Naive thymus-derived CD4-positive, alpha-beta T cell (primary cell): ENCODE data around the gene CDH4. TPM values are rescaled to one million over a fixed set of nuclear protein-coding genes. Genes with fewer than 3 reads are reported as not detected.

Experiments used
- ATAC-seq: fragments of 150-1000 bp; cut with Tn5 transposase; 2 replicates; pipeline ENCODE4 v1.10.0; 2021; ENCODE audit warnings: mild to moderate bottlenecking, moderate library complexity
- CTCF ChIA-PET: fragments of 350-600 bp; sonication (Branson Sonifier 250); formaldehyde crosslinking; loops from one replicate; lab custom pipeline; 2021; ENCODE audit warnings: antibody characterized with exemption; lab: Charles Lee
- POLR2A ChIA-PET: fragments of 350-600 bp; sonication (Branson Sonifier 250); formaldehyde crosslinking; loops from one replicate; lab custom pipeline; 2021; ENCODE audit warnings: antibody characterized with exemption, inconsistent platforms; lab: Charles Lee
- DNase-seq, 9 donors: peaks; one replicate each; pipeline versions ENCODE4 v3.0.0 to v3.0.0-alpha.2; 2020 to 2022; ENCODE audit warnings: mixed read lengths in 1 of 9
- H3K27ac ChIP-seq: one replicate; pipeline ENCODE4 v1.7.0; 2013; ENCODE audit warnings: mild to moderate bottlenecking, low read depth, low read length, moderate library complexity
- H3K27me3 ChIP-seq, 2 donors: one replicate each; pipeline ENCODE4 v1.7.0; 2013; ENCODE audit warnings: low read length in 2 of 2, mild to moderate bottlenecking in 2 of 2, moderate library complexity in 2 of 2; ENCODE audit not compliant: control insufficient read depth in 2 of 2, insufficient read depth in 2 of 2
- H3K36me3 ChIP-seq, 3 experiments: 1 replicate in 2 of 3; 2 replicates in 1 of 3; pipeline ENCODE4 v1.7.0; 2013; ENCODE audit warnings: low read length in 3 of 3, mild to moderate bottlenecking in 3 of 3, moderate library complexity in 1 of 3; ENCODE audit not compliant: insufficient read depth in 3 of 3, control insufficient read depth in 2 of 3
- H3K4me1 ChIP-seq, 2 donors: one replicate each; pipeline ENCODE4 v1.7.0; 2013; ENCODE audit warnings: low read length in 2 of 2, mild to moderate bottlenecking in 2 of 2, moderate library complexity in 1 of 2; ENCODE audit not compliant: control insufficient read depth in 2 of 2, insufficient read depth in 2 of 2
- H3K4me3 ChIP-seq: 2 replicates; pipeline ENCODE4 v1.7.0; 2013; ENCODE audit warnings: mild to moderate bottlenecking, low read length
- H3K9me3 ChIP-seq, 3 experiments: 1 replicate in 2 of 3; 2 replicates in 1 of 3; pipeline ENCODE4 v1.7.0; 2013; ENCODE audit warnings: low read length in 3 of 3; ENCODE audit not compliant: control insufficient read depth in 2 of 3
- H3K27ac Mint-ChIP-seq, 9 donors: one replicate each; pipeline ENCODE4 v1.8.0; 2020 to 2022; ENCODE audit warnings: mixed read lengths in 9 of 9, mild to moderate bottlenecking in 8 of 9, moderate library complexity in 5 of 9, inconsistent platforms in 2 of 9
- H3K27me3 Mint-ChIP-seq, 5 donors: one replicate each; pipeline ENCODE4 v1.8.0; 2021 to 2022; ENCODE audit warnings: mixed read lengths in 5 of 5, mild to moderate bottlenecking in 1 of 5
- H3K36me3 Mint-ChIP-seq, 5 donors: one replicate each; pipeline ENCODE4 v1.8.0; 2020 to 2022; ENCODE audit warnings: mixed read lengths in 5 of 5, mild to moderate bottlenecking in 3 of 5, inconsistent platforms in 1 of 5
- H3K4me1 Mint-ChIP-seq, 7 donors: one replicate each; pipeline ENCODE4 v1.8.0; 2020 to 2022; ENCODE audit warnings: mixed read lengths in 7 of 7, mild to moderate bottlenecking in 3 of 7, inconsistent platforms in 1 of 7
- H3K4me3 Mint-ChIP-seq, 10 donors: one replicate each; pipeline ENCODE4 v1.8.0; 2020 to 2022; ENCODE audit warnings: mild to moderate bottlenecking in 10 of 10, mixed read lengths in 10 of 10, moderate library complexity in 6 of 10, inconsistent platforms in 2 of 10
- H3K9me3 Mint-ChIP-seq, 11 donors: one replicate each; pipeline ENCODE4 v1.8.0; 2020 to 2022; ENCODE audit warnings: mixed read lengths in 11 of 11, mild to moderate bottlenecking in 4 of 11, inconsistent platforms in 1 of 11, moderate library complexity in 1 of 11
- intact Hi-C, 2 donors: fragments of 100-400 bp; cut with micrococcal nuclease; formaldehyde crosslinking; loops; one replicate each; pipeline ENCODE4 v1.15.1; 2023
- polyA plus RNA-seq, 2 donors: library from polyadenylated mRNA; unstranded; fragments of 300-500 nt; fragmentation: Illumina TruSeq; gene quantifications; one replicate each; pipeline ENCODE4 v1.2.3, GENCODE V29; 2021
- total RNA-seq, 6 experiments: library from RNA in 5 of 6; stranded (reverse) in 5 of 6; gene quantifications; 1 replicate in 5 of 6; 2 replicates in 1 of 6; pipeline ENCODE4 v1.2.3 and lab custom pipeline; 2021 to 2026

The CDH4 gene
- total and polyA plus RNA-seq, 7 experiments from 2014 or later, result 0.05 to 0.43 (median 0.14) TPM; not detected in 1

GRCh38 chr20:61801857-61802442, 549.9 kb downstream of the CDH4 start:
- Mint-ChIP-seq H3K4me1 (peaks cover 0 to 5% (median 0%) of the 10 kb centered on the region in 7 donors), H3K9me3 (peaks cover 0 to 1% (median 0%) of the 10 kb centered on the region in 11 donors), H3K27ac (no peak overlapping the region), H3K27me3 (peaks cover 0 to 23% (median 0%) of the 10 kb centered on the region in 5 donors), H3K36me3 (no peaks in the 10 kb centered on the region), H3K4me3 (no peak overlapping the region)
- Histone ChIP-seq H3K9me3 (no peaks in the 10 kb centered on the region), H3K27ac (no peak overlapping the region), H3K27me3 (no peaks in the 10 kb centered on the region), H3K36me3 (no peaks in the 10 kb centered on the region), H3K4me1 (no peaks in the 10 kb centered on the region), H3K4me3 (no peak overlapping the region)
- DNase-seq, result no peak
- CTCF ChIA-PET, result no interaction called here
- intact Hi-C loops, result no loop called here
- no peak for ATAC-seq
- POLR2A ChIA-PET, result no interaction called here

- ChIA-PET CTCF (no interaction called here), POLR2A (no interaction called here)
- DNase-seq, result no peak
- ATAC-seq, result no peak
- intact Hi-C loops, result no loop called here
- H3K4me1 ChIP-seq, result no peaks in the 10 kb centered on the region
- H3K27me3 ChIP-seq, result no peaks in the 10 kb centered on the region
- no peak overlapping the region for H3K27ac ChIP-seq
- no peaks in the 10 kb centered on the region for H3K9me3 ChIP-seq
- Mint-ChIP-seq H3K36me3 (no peaks in the 10 kb centered on the region), H3K27me3 (peaks cover 0 to 23% (median 0%) of the 10 kb centered on the region in 5 donors), H3K4me1 (peaks cover 0 to 5% (median 0%) of the 10 kb centered on the region in 7 donors), H3K4me3 (no peak overlapping the region), H3K9me3 (peaks cover 0 to 1% (median 0%) of the 10 kb centered on the region in 11 donors), H3K27ac (no peak overlapping the region)
- no peak overlapping the region for H3K4me3 ChIP-seq
- H3K36me3 ChIP-seq, result no peaks in the 10 kb centered on the region
These were observed 550.8 kb downstream of the CDH4 start for GRCh38 chr20:61802721-61803311.

- Histone ChIP-seq H3K27me3 (no peaks in the 10 kb centered on the region), H3K4me3 (no peak overlapping the region), H3K36me3 (no peaks in the 10 kb centered on the region), H3K27ac (no peak overlapping the region), H3K9me3 (no peaks in the 10 kb centered on the region), H3K4me1 (no peaks in the 10 kb centered on the region)
- intact Hi-C loops, result no loop called here
- Mint-ChIP-seq H3K9me3 (peaks cover 0 to 1% (median 0%) of the 10 kb centered on the region in 11 donors), H3K4me3 (peak overlapping the region in 4 of 10 donors; percentile 8 to 53 (median 30)), H3K27me3 (peaks cover 0 to 23% (median 0%) of the 10 kb centered on the region in 5 donors), H3K27ac (no peak overlapping the region), H3K36me3 (no peaks in the 10 kb centered on the region), H3K4me1 (peaks cover 0 to 5% (median 0%) of the 10 kb centered on the region in 7 donors)
- ChIA-PET CTCF (no interaction called here), POLR2A (no interaction called here)
- no peak for ATAC-seq
- DNase-seq, result no peak
These were observed 551.4 kb downstream of the CDH4 start for GRCh38 chr20:61803416-61803914.

- intact Hi-C loops, result no loop called here
- peak overlapping the region in 3 of 10 donors; percentile 15 to 53 (median 44) for H3K4me3 Mint-ChIP-seq
- no peaks in the 10 kb centered on the region for H3K36me3 ChIP-seq
- H3K4me1 ChIP-seq, result no peaks in the 10 kb centered on the region
- H3K27ac ChIP-seq, result no peak overlapping the region
- H3K36me3 Mint-ChIP-seq, result no peaks in the 10 kb centered on the region
- H3K27me3 Mint-ChIP-seq, result peaks cover 0 to 23% (median 0%) of the 10 kb centered on the region in 5 donors
- ATAC-seq, result no peak
- H3K27me3 ChIP-seq, result no peaks in the 10 kb centered on the region
- no peak overlapping the region for H3K4me3 ChIP-seq
- no peak overlapping the region for H3K27ac Mint-ChIP-seq
- no peak for DNase-seq
- H3K9me3 ChIP-seq, result no peaks in the 10 kb centered on the region
- ChIA-PET POLR2A (no interaction called here), CTCF (no interaction called here)
- peaks cover 0 to 1% (median 0%) of the 10 kb centered on the region in 11 donors for H3K9me3 Mint-ChIP-seq
- H3K4me1 Mint-ChIP-seq, result peaks cover 0 to 5% (median 0%) of the 10 kb centered on the region in 7 donors
These were observed 552.1 kb downstream of the CDH4 start for GRCh38 chr20:61803915-61804751.

GRCh38 chr20:61804752-61805295, 552.8 kb downstream of the CDH4 start:
- intact Hi-C loops, result no loop called here
- no peak for DNase-seq
- Mint-ChIP-seq H3K4me3 (no peak overlapping the region), H3K4me1 (peaks cover 0 to 5% (median 0%) of the 10 kb centered on the region in 7 donors), H3K36me3 (no peaks in the 10 kb centered on the region), H3K27ac (no peak overlapping the region), H3K9me3 (peaks cover 0 to 1% (median 0%) of the 10 kb centered on the region in 11 donors), H3K27me3 (peaks cover 0 to 23% (median 0%) of the 10 kb centered on the region in 5 donors)
- CTCF ChIA-PET, result no interaction called here
- no peaks in the 10 kb centered on the region for H3K9me3 ChIP-seq
- POLR2A ChIA-PET, result no interaction called here
- no peak overlapping the region for H3K4me3 ChIP-seq
- no peaks in the 10 kb centered on the region for H3K36me3 ChIP-seq
- H3K4me1 ChIP-seq, result no peaks in the 10 kb centered on the region
- no peaks in the 10 kb centered on the region for H3K27me3 ChIP-seq
- no peak overlapping the region for H3K27ac ChIP-seq
- ATAC-seq, result no peak

GRCh38 chr20:61805365-61805764, 553.3 kb downstream of the CDH4 start:
- ChIA-PET POLR2A (no interaction called here), CTCF (no interaction called here)
- no peak overlapping the region for H3K4me3 Mint-ChIP-seq
- H3K27ac Mint-ChIP-seq, result no peak overlapping the region
- H3K9me3 Mint-ChIP-seq, result peaks cover 0 to 1% (median 0%) of the 10 kb centered on the region in 11 donors
- H3K4me1 Mint-ChIP-seq, result peaks cover 0 to 5% (median 0%) of the 10 kb centered on the region in 7 donors
- H3K27ac ChIP-seq, result no peak overlapping the region
- no peaks in the 10 kb centered on the region for H3K9me3 ChIP-seq
- no peaks in the 10 kb centered on the region for H3K27me3 ChIP-seq
- intact Hi-C loops, result no loop called here
- no peaks in the 10 kb centered on the region for H3K36me3 Mint-ChIP-seq
- no peaks in the 10 kb centered on the region for H3K4me1 ChIP-seq
- DNase-seq, result no peak
- peaks cover 0 to 23% (median 0%) of the 10 kb centered on the region in 5 donors for H3K27me3 Mint-ChIP-seq
- no peak overlapping the region for H3K4me3 ChIP-seq
- H3K36me3 ChIP-seq, result no peaks in the 10 kb centered on the region
- no peak for ATAC-seq
